Adrenal gland (tissue), 12 donors: ENCODE measurements around the gene RNF44. TPM values are rescaled to one million over a fixed set of nuclear protein-coding genes. Genes with fewer than 3 reads are reported as not detected.

ENCODE experiments used
- DNase-seq, 7 donors: peaks; one replicate each; pipeline ENCODE4 v3.0.0-alpha.2; 2019 to 2020
- H3K27ac ChIP-seq, 5 donors: fragments of 200-600 bp; sonication (generic) in 4 of 5; 1 replicate in 3 of 5; 2 replicates in 2 of 5; pipeline versions ENCODE4 v1.5.1 to v1.8.0; 2016 to 2020; ENCODE audit warnings: mild to moderate bottlenecking in 1 of 5
- H3K27me3 ChIP-seq: fragments of 200-600 bp; 2 replicates; pipeline ENCODE4 v1.8.0; 2021
- H3K36me3 ChIP-seq, 2 donors: fragments of 200-600 bp; replicated peaks in 1 of 2; 1 replicate in 1 of 2; 2 replicates in 1 of 2; pipeline versions ENCODE4 v1.5.1 to v1.8.0; 2018 to 2022
- H3K4me1 ChIP-seq, 2 donors: fragments of 200-600 bp; replicated peaks in 1 of 2; 1 replicate in 1 of 2; 2 replicates in 1 of 2; pipeline versions ENCODE4 v1.5.1 to v1.8.0; 2018 to 2021
- H3K4me3 ChIP-seq, 4 donors: fragments of 200-600 bp; sonication (generic) in 3 of 4; one replicate each; pipeline ENCODE4 v1.5.1; 2016 to 2018
- H3K9me3 ChIP-seq, 3 donors: fragments of 200-600 bp; sonication (generic) in 1 of 3; replicated peaks in 1 of 3; 1 replicate in 2 of 3; 2 replicates in 1 of 3; pipeline versions ENCODE4 v1.5.1 to v1.8.0; 2016 to 2021
- POLR2A ChIP-seq, 2 donors: fragments of 450-650 bp; IDR thresholded peaks; one replicate each; pipeline ENCODE4 v1.6.1; 2017; ENCODE audit warnings: antibody characterized with exemption in 2 of 2, mild to moderate bottlenecking in 2 of 2, moderate library complexity in 1 of 2
- WGBS, 4 donors: extraction: QIAGEN DNeasy Blood & Tissue Kit in 2 of 4; methylation state at CpG; one replicate each; pipeline versions ENCODE4 v1.1.5 to v1.1.7; 2013 to 2017; 5-methylcytosine and 5-hydroxymethylcytosine counted together
- intact Hi-C, 2 donors: fragments of 100-400 bp; cut with DNase I; formaldehyde crosslinking; loops; one replicate each; pipeline versions ENCODE4 v1.14.1 to v1.15.0; 2022 to 2023
- polyA plus RNA-seq, 3 donors: library from polyadenylated mRNA; stranded (reverse); fragments of 200-250 nt in 2 of 3; fragments of 350-450 nt in 1 of 3; fragmentation: Illumina TruSeq in 1 of 3; extraction: RNeasy Lipid Tissue Mini Kit (QIAGEN cat#74804) in 1 of 3; gene quantifications; one replicate each; pipeline ENCODE4 v1.2.3, GENCODE V29; 2013 to 2014
- total RNA-seq, 9 donors: library from RNA; depleted of rRNA in 4 of 9; stranded (reverse); fragments of >200 nt in 4 of 9; fragments of 120-200 nt in 1 of 9; fragmentation: NEBNext Ultra II Directional in 1 of 9; extraction: Animal tissue kit (Norgen Biotek cat#: 25700) in 1 of 9; gene quantifications; one replicate each; pipeline versions ENCODE4 v1.1.0 to v1.2.4, GENCODE V29; 2013 to 2023
- TF ChIP-seq, protein P1 (sequence below), 6 experiments: fragments of 450-650 bp in 4 of 6; fragments of 200-600 bp in 2 of 6; sonication (generic) in 1 of 6; IDR thresholded peaks; 1 replicate in 5 of 6; 2 replicates in 1 of 6; pipeline versions ENCODE4 v1.5.1 to v1.8.0; 2016 to 2021; ENCODE audit warnings: antibody characterized with exemption in 6 of 6, mild to moderate bottlenecking in 2 of 6, moderate library complexity in 1 of 6
- donor health status: healthy with polysubstance abuse.
- donor health status: Bipolar disorder and iron deficiency.
- donor health status: DM: yes; HTN: yes; CAD: no.
- donor health status: DM: no; HTN: no; CAD: no.
- donor health status: DM: no; HTN: no; CAD: no.
- donor health status: DM: yes; HTN: yes; CAD: no.

RNF44 gene
- total and polyA plus RNA-seq, 12 donors, result 5.3 to 65.7 (median 22.8) TPM

- Histone ChIP-seq H3K36me3 (peaks cover 0 to 94% of the 10 kb centered on the region in 2 donors), H3K27me3 (no peaks in the 10 kb centered on the region), H3K4me1 (no peaks in the 10 kb centered on the region), H3K4me3 (no peak overlapping the region), H3K27ac (no peak overlapping the region), H3K9me3 (no peaks in the 10 kb centered on the region)
- intact Hi-C loops, result no loop called here
- TF ChIP-seq POLR2A (IDR thresholded peaks at IDR 0.05), result no peak
- TF ChIP-seq, protein P1, sequence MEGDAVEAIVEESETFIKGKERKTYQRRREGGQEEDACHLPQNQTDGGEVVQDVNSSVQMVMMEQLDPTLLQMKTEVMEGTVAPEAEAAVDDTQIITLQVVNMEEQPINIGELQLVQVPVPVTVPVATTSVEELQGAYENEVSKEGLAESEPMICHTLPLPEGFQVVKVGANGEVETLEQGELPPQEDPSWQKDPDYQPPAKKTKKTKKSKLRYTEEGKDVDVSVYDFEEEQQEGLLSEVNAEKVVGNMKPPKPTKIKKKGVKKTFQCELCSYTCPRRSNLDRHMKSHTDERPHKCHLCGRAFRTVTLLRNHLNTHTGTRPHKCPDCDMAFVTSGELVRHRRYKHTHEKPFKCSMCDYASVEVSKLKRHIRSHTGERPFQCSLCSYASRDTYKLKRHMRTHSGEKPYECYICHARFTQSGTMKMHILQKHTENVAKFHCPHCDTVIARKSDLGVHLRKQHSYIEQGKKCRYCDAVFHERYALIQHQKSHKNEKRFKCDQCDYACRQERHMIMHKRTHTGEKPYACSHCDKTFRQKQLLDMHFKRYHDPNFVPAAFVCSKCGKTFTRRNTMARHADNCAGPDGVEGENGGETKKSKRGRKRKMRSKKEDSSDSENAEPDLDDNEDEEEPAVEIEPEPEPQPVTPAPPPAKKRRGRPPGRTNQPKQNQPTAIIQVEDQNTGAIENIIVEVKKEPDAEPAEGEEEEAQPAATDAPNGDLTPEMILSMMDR (IDR thresholded peaks at IDR 0.05), result no peak
- DNase-seq, result no peak
- WGBS, 4 donors, result 93 to 98% (median 95%) methylated on average over 5 of the region's 5 CpGs
Measured at GRCh38 chr5:176499273-176499672, 37.9 kb downstream of the RNF44 start.

DNA sequence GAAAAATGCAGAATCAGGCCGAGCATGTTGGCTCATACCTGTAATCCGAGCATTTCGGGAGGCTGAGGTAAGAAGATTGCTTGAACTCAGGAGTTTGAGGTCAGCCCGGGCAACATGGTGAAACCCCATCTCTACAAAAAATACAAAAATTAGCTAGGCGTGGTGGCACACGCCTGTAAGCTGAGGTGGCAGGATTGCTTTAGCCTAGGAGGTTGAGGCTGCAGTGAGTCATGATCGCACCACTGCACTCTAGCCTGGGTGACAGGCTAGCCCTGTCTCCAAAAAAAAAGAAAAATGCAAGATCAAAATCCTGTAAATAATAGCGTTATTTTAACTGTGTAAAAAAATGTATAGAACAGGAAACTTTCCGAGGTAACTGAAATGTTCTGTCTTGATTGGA is 39.4 kb downstream of the RNF44 start:
- Histone ChIP-seq H3K36me3 (peaks cover 0 to 99% of the 10 kb centered on the region in 2 donors), H3K4me3 (no peak overlapping the region), H3K27ac (no peak overlapping the region), H3K27me3 (no peaks in the 10 kb centered on the region), H3K9me3 (no peaks in the 10 kb centered on the region), H3K4me1 (no peaks in the 10 kb centered on the region)
- DNase-seq, result no peak
- no peak for TF ChIP-seq POLR2A (IDR thresholded peaks at IDR 0.05)
- TF ChIP-seq, protein P1 (IDR thresholded peaks at IDR 0.05), result no peak
- WGBS, 4 donors, result 90 to 94% (median 92%) methylated on average over 9 of the region's 9 CpGs
- intact Hi-C loops, result no loop called here

DNA sequence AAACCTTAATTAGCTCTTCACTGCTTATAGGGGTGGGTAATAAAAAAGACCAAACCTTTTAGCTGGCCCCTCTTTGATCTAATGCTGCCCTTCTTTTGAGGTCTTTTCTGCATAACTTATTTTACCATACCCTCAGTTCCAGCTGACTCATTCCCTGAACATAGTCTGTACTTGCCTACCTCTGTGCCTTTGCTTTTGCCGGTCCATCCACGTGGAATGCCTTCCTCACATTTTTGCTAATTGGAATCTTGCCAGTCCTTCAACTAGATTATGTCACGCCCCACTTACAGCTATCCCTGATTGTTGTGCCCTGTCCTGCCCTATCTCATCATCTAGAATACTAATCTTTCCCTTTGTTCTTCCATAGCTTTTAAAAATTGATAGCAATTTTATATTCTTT is 44.8 kb downstream of the RNF44 start:
- H3K27ac ChIP-seq, result peak overlapping the region in 1 of 5 donors; percentile 29
- no peaks in the 10 kb centered on the region for H3K27me3 ChIP-seq
- no peak overlapping the region for H3K4me3 ChIP-seq
- TF ChIP-seq POLR2A (IDR thresholded peaks at IDR 0.05), result no peak
- TF ChIP-seq, protein P1 (IDR thresholded peaks at IDR 0.05), result no peak
- peaks cover 0 to 8% of the 10 kb centered on the region in 2 donors for H3K4me1 ChIP-seq
- DNase-seq, result peak in 2 of 7 donors; percentile 31 to 35
- intact Hi-C loops, result no loop called here
- 31 to 47% (median 42%) methylated on average over 3 of the region's 3 CpGs for WGBS, 4 donors
- peaks cover 0 to 83% of the 10 kb centered on the region in 2 donors for H3K36me3 ChIP-seq
- no peaks in the 10 kb centered on the region for H3K9me3 ChIP-seq

- 89 to 94% (median 92%) methylated on average over 8 of the region's 8 CpGs for WGBS, 4 donors
Measured at GRCh38 chr5:176491901-176492300, 45.3 kb downstream of the RNF44 start.

More at GRCh38 chr5:176491901-176492300, 45.3 kb downstream of the RNF44 start:
- no peak for DNase-seq
- Histone ChIP-seq H3K27me3 (no peaks in the 10 kb centered on the region), H3K9me3 (no peaks in the 10 kb centered on the region), H3K4me3 (no peak overlapping the region), H3K27ac (peak overlapping the region in 1 of 5 donors; percentile 29), H3K4me1 (peaks cover 0 to 8% of the 10 kb centered on the region in 2 donors), H3K36me3 (peaks cover 0 to 82% of the 10 kb centered on the region in 2 donors)
- intact Hi-C loops, result no loop called here
- TF ChIP-seq, protein P1 (IDR thresholded peaks at IDR 0.05), result no peak
- no peak for TF ChIP-seq POLR2A (IDR thresholded peaks at IDR 0.05)
